Osteocyte (in vitro differentiated cells): ENCODE results near the gene RFT1. TPM values are rescaled to one million over a fixed set of nuclear protein-coding genes. Genes with fewer than 3 reads are reported as not detected.
A peak's percentile ranks its signal among the peaks of the same experiment; 100 is the strongest.

ENCODE experiments used
- DNase-seq: peaks from one replicate; pipeline ENCODE4 v3.0.0; 2021; ENCODE audit warnings: mixed read lengths; ENCODE audit not compliant: unreplicated experiment; ENCODE audit errors: extremely low spot score
- H3K27ac Mint-ChIP-seq: one replicate; pipeline ENCODE4 v1.8.0; 2021; ENCODE audit warnings: mild to moderate bottlenecking, mixed read lengths; ENCODE audit not compliant: unreplicated experiment
- H3K27me3 Mint-ChIP-seq: one replicate; pipeline ENCODE4 v1.8.0; 2021; ENCODE audit warnings: mixed read lengths; ENCODE audit not compliant: unreplicated experiment
- H3K36me3 Mint-ChIP-seq: one replicate; pipeline ENCODE4 v1.8.0; 2021; ENCODE audit warnings: mixed read lengths; ENCODE audit not compliant: unreplicated experiment
- H3K4me1 Mint-ChIP-seq: one replicate; pipeline ENCODE4 v1.8.0; 2021; ENCODE audit warnings: mixed read lengths; ENCODE audit not compliant: unreplicated experiment
- H3K4me3 Mint-ChIP-seq: one replicate; pipeline ENCODE4 v1.8.0; 2021; ENCODE audit warnings: mild to moderate bottlenecking, moderate library complexity, mixed read lengths; ENCODE audit not compliant: unreplicated experiment
- H3K9me3 Mint-ChIP-seq: one replicate; pipeline ENCODE4 v1.8.0; 2021; ENCODE audit warnings: mixed read lengths; ENCODE audit not compliant: unreplicated experiment
- CTCF ChIP-seq: fragments of 200-600 bp; sonication (generic); IDR thresholded peaks from 2 replicates; pipeline ENCODE4 v1.5.0; 2021; ENCODE audit warnings: antibody characterized with exemption, mild to moderate bottlenecking, moderate library complexity
- total RNA-seq: library from RNA; stranded (reverse); gene quantifications from 2 replicates; pipeline ENCODE4 v1.2.1, GENCODE V29; 2021

Gene RFT1
- total RNA-seq, 1 donor from 2014 or later = 21.4 TPM

DNA sequence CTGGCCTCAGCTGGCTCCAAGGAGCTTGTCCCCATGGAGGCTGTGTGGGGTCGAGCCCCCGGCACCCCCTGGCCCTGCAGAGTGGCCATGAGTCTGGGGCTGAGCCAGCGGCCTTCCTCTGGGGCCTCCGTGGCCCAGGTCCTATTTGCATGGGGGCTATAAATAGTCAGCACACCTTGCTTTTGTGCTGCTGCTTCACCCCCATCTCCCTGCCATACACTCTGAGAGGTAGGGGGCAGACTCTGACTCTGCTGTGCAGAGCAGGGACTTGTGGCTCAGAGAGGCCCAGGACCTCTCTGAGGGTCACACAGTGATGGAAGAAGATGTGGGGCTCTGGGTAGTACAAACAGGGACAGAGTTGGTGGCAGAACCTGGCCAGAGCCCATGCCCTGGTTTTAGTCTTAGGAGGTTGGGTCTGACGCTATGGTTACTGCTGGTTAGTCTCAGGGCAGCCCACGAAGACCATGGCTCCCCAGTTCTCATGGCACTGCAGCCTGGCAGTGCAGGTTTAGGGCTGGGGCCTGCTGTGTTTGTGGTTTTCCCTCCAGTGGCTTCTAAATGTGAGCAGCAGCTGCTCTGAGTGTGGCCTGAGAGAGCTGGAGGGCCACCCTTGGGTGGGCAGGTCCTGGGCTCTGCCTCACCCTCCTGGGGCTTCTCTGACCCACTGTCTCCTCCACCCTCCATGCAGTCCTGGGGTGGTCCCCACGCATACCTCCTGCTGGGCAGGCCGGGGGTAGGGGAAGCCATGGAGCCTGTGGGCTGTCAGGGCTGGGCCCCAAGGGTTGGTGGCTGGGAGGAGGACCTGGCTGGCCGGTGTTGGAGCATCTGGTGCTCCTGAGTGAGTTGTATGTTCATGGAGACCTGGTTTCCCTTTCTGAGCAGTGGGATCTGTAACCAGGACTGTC is 44.4 kb upstream of the RFT1 start:
- no peak overlapping the region for H3K27ac Mint-ChIP-seq
- H3K4me3 Mint-ChIP-seq = no peak overlapping the region
- peaks cover 27% of the 10 kb centered on the region for H3K4me1 Mint-ChIP-seq
- no peak for TF ChIP-seq CTCF
- no peak for DNase-seq
- peaks cover 13% of the 10 kb centered on the region for H3K36me3 Mint-ChIP-seq
- no peaks in the 10 kb centered on the region for H3K27me3 Mint-ChIP-seq
- H3K9me3 Mint-ChIP-seq = no peaks in the 10 kb centered on the region

- Mint-ChIP-seq H3K27me3 (no peaks in the 10 kb centered on the region), H3K36me3 (peaks cover 6% of the 10 kb centered on the region), H3K27ac (no peak overlapping the region), H3K4me3 (no peak overlapping the region), H3K4me1 (peaks cover 41% of the 10 kb centered on the region), H3K9me3 (no peaks in the 10 kb centered on the region)
- TF ChIP-seq CTCF = no peak
- no peak for DNase-seq
Measured at GRCh38 chr3:53173107-53173506, 42.9 kb upstream of the RFT1 start.

GRCh38 chr3:53171827-53172505 is 41.7 kb upstream of the RFT1 start:
- TF ChIP-seq CTCF = no peak
- DNase-seq = no peak
- Mint-ChIP-seq H3K4me1 (peaks cover 53% of the 10 kb centered on the region), H3K36me3 (peaks cover 6% of the 10 kb centered on the region), H3K27me3 (no peaks in the 10 kb centered on the region), H3K4me3 (no peak overlapping the region), H3K9me3 (no peaks in the 10 kb centered on the region), H3K27ac (peak overlapping the region; percentile 24)

DNA sequence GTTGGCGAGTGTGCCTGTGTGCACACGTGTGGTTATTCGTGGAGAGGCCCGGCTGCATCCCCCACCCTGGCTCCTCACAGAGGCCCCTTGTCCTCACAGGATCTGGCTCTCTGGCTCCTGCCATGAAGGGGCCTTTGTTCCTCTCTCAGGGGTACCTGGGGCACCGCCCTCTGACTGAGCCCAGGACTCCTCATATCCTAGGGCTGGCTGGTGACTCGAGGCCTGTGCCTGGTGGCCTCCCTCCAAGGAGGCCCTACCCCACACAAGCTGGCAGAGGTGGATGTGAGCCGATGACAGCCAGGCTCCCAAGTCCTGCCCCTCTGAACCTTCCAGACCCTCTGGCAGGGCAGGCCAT is 40.8 kb upstream of the RFT1 start:
- no peak for DNase-seq
- H3K27ac Mint-ChIP-seq = peak overlapping the region; percentile 77
- no peak overlapping the region for H3K4me3 Mint-ChIP-seq
- H3K4me1 Mint-ChIP-seq = peaks cover 61% of the 10 kb centered on the region
- peaks cover 6% of the 10 kb centered on the region for H3K36me3 Mint-ChIP-seq
- no peak for TF ChIP-seq CTCF
- H3K9me3 Mint-ChIP-seq = no peaks in the 10 kb centered on the region
- no peaks in the 10 kb centered on the region for H3K27me3 Mint-ChIP-seq

GRCh38 chr3:53170325-53171063 is 40.3 kb upstream of the RFT1 start:
- DNase-seq = no peak
- peak overlapping the region; percentile 77 for H3K27ac Mint-ChIP-seq
- H3K27me3 Mint-ChIP-seq = no peaks in the 10 kb centered on the region
- TF ChIP-seq CTCF = no peak
- peaks cover 61% of the 10 kb centered on the region for H3K4me1 Mint-ChIP-seq
- no peaks in the 10 kb centered on the region for H3K9me3 Mint-ChIP-seq
- no peak overlapping the region for H3K4me3 Mint-ChIP-seq
- H3K36me3 Mint-ChIP-seq = peaks cover 6% of the 10 kb centered on the region
